IPS DF 6.9 (cell line): ENCODE results near the gene GMNN.
"Not testable (repeated sequence)": the region's sequence is repeated elsewhere in the genome, so short reads cannot be mapped to it uniquely, and the experiment has no call there.

Experiments
- DNase-seq: peaks from one replicate; pipeline ENCODE4 v3.0.0-alpha.2; 2013; ENCODE audit warnings: low read depth, low spot score
- H3K27ac ChIP-seq: one replicate; pipeline ENCODE4 v1.5.1; 2013; ENCODE audit warnings: low read length, control low read depth
- H3K27me3 ChIP-seq: 2 replicates; pipeline ENCODE4 v1.6.1; 2013; ENCODE audit warnings: mild to moderate bottlenecking, low read length; ENCODE audit not compliant: control insufficient read depth, insufficient read depth
- H3K36me3 ChIP-seq: 2 replicates; pipeline ENCODE4 v1.6.1; 2013; ENCODE audit warnings: low read length; ENCODE audit not compliant: control insufficient read depth, insufficient read depth
- H3K4me1 ChIP-seq: 2 replicates; pipeline ENCODE4 v1.6.1; 2013; ENCODE audit warnings: low read length; ENCODE audit not compliant: control insufficient read depth, insufficient read depth
- H3K4me3 ChIP-seq: 2 replicates; pipeline ENCODE4 v1.5.1; 2013; ENCODE audit warnings: mild to moderate bottlenecking, low read length
- H3K9me3 ChIP-seq: 2 replicates; pipeline ENCODE4 v1.6.1; 2013; ENCODE audit warnings: low read length, inconsistent platforms; ENCODE audit not compliant: control insufficient read depth, insufficient read depth
- WGBS: extraction: QIAGEN DNeasy Blood & Tissue Kit; methylation state at CpG from one replicate; pipeline ENCODE4 v1.1.7; 2013; ENCODE audit warnings: mixed read lengths, missing lambda C conversion rate; ENCODE audit not compliant: insufficient read length, insufficient coverage; 5-methylcytosine and 5-hydroxymethylcytosine counted together

Gene GMNN

DNA sequence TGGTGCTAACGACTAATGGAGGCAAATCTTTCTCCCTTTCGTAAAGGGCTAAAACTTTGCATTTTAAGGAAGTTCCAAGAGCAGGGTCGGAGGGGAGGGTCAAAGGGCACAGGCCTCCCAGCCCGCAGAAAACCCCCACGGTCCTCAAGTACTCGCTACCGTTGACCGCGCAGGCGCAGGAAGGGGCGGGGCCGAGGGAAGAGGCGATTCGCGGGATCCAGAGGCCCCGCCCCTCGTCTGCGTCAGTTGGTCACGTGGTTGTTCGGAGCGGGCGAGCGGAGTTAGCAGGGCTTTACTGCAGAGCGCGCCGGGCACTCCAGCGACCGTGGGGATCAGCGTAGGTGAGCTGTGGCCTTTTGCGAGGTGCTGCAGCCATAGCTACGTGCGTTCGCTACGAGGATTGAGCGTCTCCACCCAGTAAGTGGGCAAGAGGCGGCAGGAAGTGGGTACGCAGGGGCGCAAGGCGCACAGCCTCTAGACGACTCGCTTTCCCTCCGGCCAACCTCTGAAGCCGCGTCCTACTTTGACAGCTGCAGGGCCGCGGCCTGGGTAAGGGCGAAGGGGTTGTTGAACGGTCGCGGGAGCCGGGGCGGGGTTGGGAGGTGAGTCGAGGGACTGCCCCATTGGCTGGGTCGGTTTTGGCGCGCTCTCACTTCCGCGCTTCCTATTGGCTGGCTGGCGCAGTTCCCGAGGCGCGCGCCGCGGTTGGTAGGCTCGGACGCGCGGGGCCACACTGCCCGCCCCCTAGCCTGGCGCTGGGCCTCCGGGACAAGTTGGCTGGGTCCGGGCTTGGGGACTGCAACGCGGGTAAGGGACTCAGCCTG is at the start of gene GMNN:
Gene GMNN, plus strand, starts transcription at position 242 of the 824 bp plus-strand sequence. CDS start 2,310 bp downstream, outside the sequence.
- Histone ChIP-seq H3K4me3 (peak within 1 kb of the TSS; percentile 80), H3K4me1 (peaks cover 3% of the 10 kb centered on the region; the same call in 1 of the 2 replicates), H3K27ac (no peak within 1 kb of the TSS), H3K9me3 (no peaks in the 10 kb centered on the region), H3K36me3 (peaks cover 2% of the 10 kb centered on the region; the same call in 1 of the 2 replicates), H3K27me3 (no peaks in the 10 kb centered on the region)
- WGBS, result no CpG with 5 or more reads among the region's 75 CpGs
- peak; percentile 88 for DNase-seq

DNA sequence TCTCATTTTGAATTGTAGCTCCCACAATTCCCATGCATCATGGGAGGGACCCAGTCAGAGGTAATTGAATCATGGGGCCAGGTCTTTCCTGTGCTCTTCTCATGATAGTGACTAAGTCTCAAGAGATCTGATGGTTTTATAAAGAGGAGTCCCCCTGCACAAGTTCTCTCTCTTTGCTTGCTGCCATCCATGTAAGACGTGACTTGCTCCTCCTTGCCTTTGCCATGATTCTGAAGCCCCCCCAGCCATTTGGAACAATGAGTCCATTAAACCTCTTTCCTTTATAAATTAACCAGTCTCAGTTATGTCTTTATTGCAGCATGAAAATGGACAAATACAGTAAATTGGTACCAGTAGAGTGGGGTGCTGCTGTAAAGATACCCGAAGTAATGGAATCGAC is 44.1 kb upstream of the GMNN start:
- DNase-seq, H3K36me3 ChIP-seq, H3K4me1 ChIP-seq, H3K27ac ChIP-seq, H3K27me3 ChIP-seq, H3K9me3 ChIP-seq, H3K4me3 ChIP-seq: not testable (repeated sequence)
- no CpG with 5 or more reads among the region's 3 CpGs for WGBS

DNA sequence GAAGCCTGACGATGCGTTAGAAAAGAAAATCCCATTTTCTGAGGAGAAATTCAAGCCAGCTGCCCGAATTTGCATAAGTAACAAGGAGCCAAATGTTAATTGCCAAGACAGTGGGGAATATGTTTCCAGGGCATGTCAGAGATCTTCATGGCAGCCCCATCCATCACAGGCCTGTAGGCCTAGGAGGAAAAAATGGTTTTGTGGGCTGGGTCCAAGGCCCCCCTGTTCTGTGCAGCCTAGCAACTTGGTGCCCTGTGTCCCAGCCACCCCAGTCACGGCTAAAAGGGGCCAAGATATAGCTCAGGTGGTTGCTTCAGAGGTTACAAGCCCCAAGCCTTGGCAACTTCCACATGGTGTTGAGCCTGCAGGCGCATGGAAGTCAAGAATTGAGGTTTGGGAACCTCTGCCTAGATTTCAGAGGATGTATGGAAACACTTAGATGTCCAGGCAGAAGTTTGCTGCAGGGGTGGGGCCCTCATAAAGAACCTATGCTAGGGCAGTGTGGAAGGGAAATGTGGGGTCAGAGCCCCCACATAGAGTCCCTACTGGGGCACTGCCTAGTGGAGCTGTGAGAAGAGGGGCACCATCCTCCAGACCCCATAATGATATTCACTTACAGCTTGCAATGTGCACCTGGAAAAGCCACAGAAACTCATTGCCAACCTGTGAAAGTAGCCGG is 43.1 kb upstream of the GMNN start:
- not testable (repeated sequence) for DNase-seq, H3K4me3 ChIP-seq, H3K9me3 ChIP-seq, H3K36me3 ChIP-seq, H3K27ac ChIP-seq, H3K4me1 ChIP-seq, H3K27me3 ChIP-seq
- WGBS, result no CpG with 5 or more reads among the region's 6 CpGs

DNA sequence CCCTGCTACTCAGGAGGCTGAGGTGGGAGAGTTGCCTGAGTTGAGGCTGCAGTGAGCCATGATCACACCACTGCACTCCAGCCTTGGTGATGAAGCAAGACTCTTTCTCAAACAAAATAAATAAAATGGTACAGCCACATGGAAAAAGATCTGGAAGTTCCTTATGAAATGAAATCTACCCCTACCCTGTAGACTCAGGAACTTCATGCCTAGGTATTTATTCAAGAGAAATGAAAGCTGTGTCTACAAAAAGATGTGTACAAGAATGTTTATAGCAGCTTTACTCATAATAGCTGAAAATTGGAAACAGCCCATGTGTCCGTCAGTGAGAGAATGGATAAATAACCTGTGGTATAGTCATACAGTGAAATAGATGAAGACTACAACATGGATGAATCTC is 40.6 kb upstream of the GMNN start:
- H3K4me3 ChIP-seq, result no peak overlapping the region
- WGBS, result no CpG with 5 or more reads among the region's 1 CpG
- no peak overlapping the region for H3K27ac ChIP-seq
- no peaks in the 10 kb centered on the region for H3K27me3 ChIP-seq
- no peak for DNase-seq
- H3K4me1 ChIP-seq, result no peaks in the 10 kb centered on the region
- no peaks in the 10 kb centered on the region; the same call in 1 of the 2 replicates for H3K9me3 ChIP-seq
- no peaks in the 10 kb centered on the region for H3K36me3 ChIP-seq

DNA sequence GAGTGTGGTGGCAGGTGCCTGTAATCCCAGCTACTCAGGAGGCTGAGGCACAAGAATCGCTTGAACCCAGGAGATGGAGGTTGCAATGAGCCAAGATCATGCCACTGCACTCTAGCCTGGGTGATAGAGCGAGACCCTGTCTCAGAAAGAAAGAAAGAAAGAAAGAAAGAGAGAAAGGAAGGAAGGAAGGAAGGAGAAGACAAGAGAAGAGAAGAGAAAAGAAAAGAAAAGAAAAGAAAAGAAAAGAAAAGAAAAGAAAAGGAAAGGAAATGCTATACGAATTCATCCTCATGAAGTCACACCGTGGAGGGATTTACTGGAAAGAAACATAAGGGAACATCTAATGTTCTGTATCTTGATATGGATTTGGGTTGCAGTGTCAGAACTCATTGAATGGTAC is 40.0 kb upstream of the GMNN start:
- not testable (repeated sequence) for H3K9me3 ChIP-seq, H3K27ac ChIP-seq, H3K4me1 ChIP-seq, H3K4me3 ChIP-seq, H3K27me3 ChIP-seq, DNase-seq, H3K36me3 ChIP-seq
- no CpG with 5 or more reads among the region's 4 CpGs for WGBS

DNA sequence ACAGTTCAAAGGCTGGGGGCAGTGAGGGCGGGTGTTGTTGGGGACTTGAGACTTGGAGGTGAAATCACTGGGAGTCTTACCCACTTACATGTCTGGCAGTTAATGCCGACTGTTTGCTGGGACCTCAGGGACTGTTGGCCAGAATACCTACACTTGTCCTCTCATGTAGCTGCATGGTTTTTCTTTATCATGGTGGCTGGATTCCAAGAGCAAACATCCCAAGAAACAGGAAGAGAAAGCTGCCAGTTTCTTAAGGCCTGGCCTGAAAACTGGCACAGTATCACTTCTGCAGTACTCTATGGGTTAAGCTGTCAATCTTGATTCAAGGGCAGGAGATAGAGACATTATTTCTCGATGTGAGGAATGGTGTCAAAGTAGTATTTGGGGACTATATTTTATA is 36.0 kb upstream of the GMNN start:
- H3K27me3 ChIP-seq, result no peaks in the 10 kb centered on the region
- no peak for DNase-seq
- no peaks in the 10 kb centered on the region for H3K9me3 ChIP-seq
- H3K4me1 ChIP-seq, result no peaks in the 10 kb centered on the region
- H3K36me3 ChIP-seq, result no peaks in the 10 kb centered on the region
- H3K27ac ChIP-seq, result no peak overlapping the region
- WGBS, result no CpG with 5 or more reads among the region's 3 CpGs
- H3K4me3 ChIP-seq, result no peak overlapping the region

DNA sequence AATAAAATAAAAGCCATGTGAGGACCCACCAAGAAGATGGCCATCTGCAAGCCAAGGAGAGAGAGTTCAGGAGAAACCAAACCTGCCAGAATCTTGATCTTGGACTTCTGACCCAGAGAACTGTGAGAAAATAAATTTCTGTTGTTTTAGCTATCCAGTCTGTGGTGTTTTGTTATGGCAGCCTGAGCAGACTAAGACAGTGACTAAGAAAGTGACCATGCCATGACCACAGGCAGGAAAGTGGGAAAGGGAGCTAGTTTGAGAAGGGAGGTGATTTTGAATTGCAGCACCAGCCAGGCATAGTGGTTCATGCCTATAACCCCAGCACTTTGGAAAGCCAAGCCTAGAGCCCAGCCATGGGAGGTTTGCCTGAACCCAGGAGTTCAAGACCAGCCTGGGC is 33.9 kb upstream of the GMNN start:
- Histone ChIP-seq H3K27me3 (no peaks in the 10 kb centered on the region), H3K4me1 (no peaks in the 10 kb centered on the region), H3K4me3 (no peak overlapping the region), H3K36me3 (no peaks in the 10 kb centered on the region), H3K9me3 (no peaks in the 10 kb centered on the region), H3K27ac (no peak overlapping the region)
- no peak for DNase-seq

DNA sequence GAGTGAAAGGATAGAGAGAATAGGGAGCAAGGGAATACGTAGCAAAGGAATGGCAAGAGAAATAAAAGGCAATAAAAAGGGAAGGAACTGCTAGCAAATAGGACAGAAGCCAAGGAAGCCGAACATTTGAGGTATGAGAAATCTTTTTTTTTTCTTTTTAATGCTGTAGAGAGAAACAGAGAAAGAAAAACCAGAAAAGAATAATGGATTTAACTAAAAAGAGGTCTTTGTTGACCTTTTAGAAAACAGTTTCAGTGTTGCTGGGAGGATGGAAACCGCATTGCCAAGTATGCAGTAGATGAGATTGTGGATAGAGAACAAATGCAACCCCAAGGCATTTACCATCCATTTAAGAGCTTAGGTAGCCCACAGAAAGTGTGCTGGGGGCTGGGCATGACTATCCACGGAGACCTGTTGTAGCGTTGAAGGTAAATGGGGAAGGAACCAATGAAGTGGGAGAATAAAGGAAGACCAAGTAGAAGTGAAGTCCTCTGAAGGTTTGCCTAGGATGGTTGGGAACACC is 32.5 kb upstream of the GMNN start:
- no peaks in the 10 kb centered on the region for H3K36me3 ChIP-seq
- no peak for DNase-seq
- no CpG with 5 or more reads among the region's 5 CpGs for WGBS
- no peaks in the 10 kb centered on the region for H3K27me3 ChIP-seq
- no peak overlapping the region for H3K27ac ChIP-seq
- no peak overlapping the region for H3K4me3 ChIP-seq
- H3K9me3 ChIP-seq, result no peaks in the 10 kb centered on the region
- no peaks in the 10 kb centered on the region for H3K4me1 ChIP-seq

DNA sequence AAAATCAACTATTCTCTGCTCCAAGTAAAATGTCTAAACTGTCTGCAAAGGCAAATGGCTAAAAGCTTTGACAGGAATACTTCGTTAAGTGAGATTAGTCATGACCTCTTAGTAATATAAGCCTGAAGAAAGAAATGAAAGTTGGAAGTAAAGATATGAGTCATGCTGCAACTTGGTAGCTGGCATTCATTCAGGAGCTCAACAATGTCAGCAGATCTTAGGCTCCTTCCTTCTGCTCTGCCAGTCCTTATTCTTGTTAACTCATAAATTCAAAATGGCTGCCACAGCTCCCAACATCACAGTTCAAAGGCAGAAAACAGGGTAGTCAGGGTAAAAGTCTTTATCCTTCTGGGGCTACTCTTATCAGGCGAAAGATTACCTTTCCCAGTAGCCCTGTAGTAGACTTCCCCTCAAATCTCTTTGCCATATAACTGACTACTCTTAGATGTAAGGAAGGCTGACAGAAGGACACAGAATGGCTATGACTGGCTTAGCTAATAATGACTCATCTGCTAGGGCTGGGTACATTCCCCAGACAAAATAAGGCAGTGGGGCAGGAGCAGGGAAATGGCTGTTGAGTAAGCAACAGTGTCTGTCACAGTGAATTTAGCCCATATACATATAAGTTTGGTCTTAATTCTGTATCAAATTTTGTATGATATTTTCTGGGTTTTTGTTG is 31.3 kb upstream of the GMNN start:
- Histone ChIP-seq H3K4me3 (no peak overlapping the region), H3K4me1 (no peaks in the 10 kb centered on the region), H3K27me3 (no peaks in the 10 kb centered on the region), H3K9me3 (no peaks in the 10 kb centered on the region), H3K27ac (no peak overlapping the region), H3K36me3 (no peaks in the 10 kb centered on the region)
- WGBS, result no CpG with 5 or more reads among the region's 2 CpGs
- no peak for DNase-seq

DNA sequence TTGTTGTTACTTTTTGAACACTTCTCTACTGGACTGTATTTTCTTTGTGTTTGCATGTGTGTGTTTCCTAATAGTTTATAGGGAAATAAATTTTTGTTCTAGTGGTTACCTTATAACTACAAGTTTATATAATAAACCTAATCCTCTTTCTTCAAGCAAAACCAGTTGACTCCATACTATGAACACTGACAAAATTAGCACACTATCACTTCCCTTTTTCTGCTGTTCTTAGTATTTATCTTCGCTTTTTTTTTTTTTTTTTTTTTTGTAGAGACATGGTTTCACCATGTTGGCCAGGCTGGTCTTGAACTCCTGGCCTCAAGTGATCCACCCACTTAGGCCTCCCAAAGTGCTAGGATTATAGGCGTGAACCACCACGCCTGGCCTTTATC is 30.8 kb upstream of the GMNN start:
- Histone ChIP-seq H3K27me3 (no peaks in the 10 kb centered on the region), H3K4me3 (no peak overlapping the region), H3K9me3 (no peaks in the 10 kb centered on the region), H3K4me1 (no peaks in the 10 kb centered on the region), H3K27ac (no peak overlapping the region), H3K36me3 (no peaks in the 10 kb centered on the region)
- no peak for DNase-seq
- no CpG with 5 or more reads among the region's 3 CpGs for WGBS
